Lung (tissue), 12 donors: ENCODE measurements around the gene MARCHF10. TPM values are rescaled to one million over a fixed set of nuclear protein-coding genes. Genes with fewer than 3 reads are reported as not detected.

Source experiments
- ATAC-seq: fragments of 200-7000 bp; cut with Tn5 transposase; one replicate; pipeline ENCODE4 v1.9.1; 2020; ENCODE audit warnings: moderate number of reproducible peaks; ENCODE audit not compliant: insufficient read depth, low FRiP score
- DNase-seq, 3 donors: peaks; one replicate each; pipeline ENCODE4 v3.0.0-alpha.2; 2013 to 2017
- H3K27ac ChIP-seq, 2 donors: one replicate each; pipeline ENCODE4 v1.5.1; 2013; ENCODE audit warnings: mild to moderate bottlenecking in 2 of 2, moderate library complexity in 2 of 2, control low read depth in 1 of 2, inconsistent platforms in 1 of 2, low read depth in 1 of 2, low read length in 1 of 2
- H3K27me3 ChIP-seq, 3 donors: one replicate each; pipeline ENCODE4 v1.5.1; 2013; ENCODE audit warnings: low read length in 2 of 3; ENCODE audit not compliant: control insufficient read depth in 3 of 3, insufficient read depth in 3 of 3
- H3K36me3 ChIP-seq, 4 donors: one replicate each; pipeline ENCODE4 v1.5.1; 2013; ENCODE audit warnings: low read length in 4 of 4, mild to moderate bottlenecking in 1 of 4, moderate library complexity in 1 of 4; ENCODE audit not compliant: control insufficient read depth in 4 of 4, insufficient read depth in 4 of 4
- H3K4me1 ChIP-seq, 5 donors: one replicate each; pipeline ENCODE4 v1.5.1; 2013; ENCODE audit warnings: low read length in 5 of 5, mild to moderate bottlenecking in 2 of 5, moderate library complexity in 1 of 5; ENCODE audit not compliant: control insufficient read depth in 5 of 5, insufficient read depth in 5 of 5
- H3K4me3 ChIP-seq: one replicate; pipeline ENCODE4 v1.5.1; 2013; ENCODE audit warnings: mild to moderate bottlenecking, control low read depth, moderate library complexity
- H3K9ac ChIP-seq, 2 donors: one replicate each; pipeline ENCODE4 v1.5.1; 2013; ENCODE audit warnings: low read length in 2 of 2, control low read depth in 1 of 2; ENCODE audit not compliant: insufficient read depth in 1 of 2
- H3K9me3 ChIP-seq, 4 donors: one replicate each; pipeline ENCODE4 v1.5.1; 2013; ENCODE audit warnings: low read length in 3 of 4, mild to moderate bottlenecking in 1 of 4, moderate library complexity in 1 of 4; ENCODE audit not compliant: control insufficient read depth in 4 of 4, insufficient read depth in 3 of 4
- WGBS, 2 donors: extraction: QIAGEN DNeasy Blood & Tissue Kit; methylation state at CpG; one replicate each; pipeline ENCODE4 v1.1.7; 2013; 5-methylcytosine and 5-hydroxymethylcytosine counted together
- polyA plus RNA-seq, 2 donors: library from polyadenylated mRNA; stranded (reverse); fragments of 200-250 nt; gene quantifications; one replicate each; pipeline ENCODE4 v1.2.1, GENCODE V29; 2013
- total RNA-seq, 2 donors: library from RNA; depleted of rRNA in 1 of 2; stranded (reverse); fragments of >200 nt in 1 of 2; gene quantifications; one replicate each; pipeline ENCODE4 v1.2.1, GENCODE V29; 2014 to 2021
- TF ChIP-seq, protein P1 (sequence below): IDR thresholded peaks from 2 replicates; pipeline ENCODE4 v1.5.1; 2012; ENCODE audit warnings: mild to moderate bottlenecking; ENCODE audit errors: control extremely low read depth, extremely low read depth
- donor health status: control.
- donor health status: control.
- donor health status: Bipolar disorder and iron deficiency.
- donor health status: healthy.
- donor health status: DM: yes; HTN: yes; CAD: no.

The MARCHF10 gene
- total and polyA plus RNA-seq, 4 donors = 3.1 to 13.8 (median 7.5) TPM

GRCh38 chr17:62688398-62689160 lies 119.5 kb downstream of the MARCHF10 start:
- Histone ChIP-seq H3K9ac (no peak overlapping the region), H3K9me3 (no peaks in the 10 kb centered on the region), H3K27me3 (no peaks in the 10 kb centered on the region), H3K27ac (peak overlapping the region in 1 of 2 donors; percentile 6), H3K4me3 (no peak overlapping the region), H3K4me1 (no peaks in the 10 kb centered on the region), H3K36me3 (peaks cover 0 to 51% (median 14%) of the 10 kb centered on the region in 4 donors)
- no peak for DNase-seq
- TF ChIP-seq, protein P1, sequence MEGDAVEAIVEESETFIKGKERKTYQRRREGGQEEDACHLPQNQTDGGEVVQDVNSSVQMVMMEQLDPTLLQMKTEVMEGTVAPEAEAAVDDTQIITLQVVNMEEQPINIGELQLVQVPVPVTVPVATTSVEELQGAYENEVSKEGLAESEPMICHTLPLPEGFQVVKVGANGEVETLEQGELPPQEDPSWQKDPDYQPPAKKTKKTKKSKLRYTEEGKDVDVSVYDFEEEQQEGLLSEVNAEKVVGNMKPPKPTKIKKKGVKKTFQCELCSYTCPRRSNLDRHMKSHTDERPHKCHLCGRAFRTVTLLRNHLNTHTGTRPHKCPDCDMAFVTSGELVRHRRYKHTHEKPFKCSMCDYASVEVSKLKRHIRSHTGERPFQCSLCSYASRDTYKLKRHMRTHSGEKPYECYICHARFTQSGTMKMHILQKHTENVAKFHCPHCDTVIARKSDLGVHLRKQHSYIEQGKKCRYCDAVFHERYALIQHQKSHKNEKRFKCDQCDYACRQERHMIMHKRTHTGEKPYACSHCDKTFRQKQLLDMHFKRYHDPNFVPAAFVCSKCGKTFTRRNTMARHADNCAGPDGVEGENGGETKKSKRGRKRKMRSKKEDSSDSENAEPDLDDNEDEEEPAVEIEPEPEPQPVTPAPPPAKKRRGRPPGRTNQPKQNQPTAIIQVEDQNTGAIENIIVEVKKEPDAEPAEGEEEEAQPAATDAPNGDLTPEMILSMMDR = no peak
- ATAC-seq = no peak
- WGBS, 2 donors = 79 to 87% methylated on average over 11 of the region's 11 CpGs

DNA sequence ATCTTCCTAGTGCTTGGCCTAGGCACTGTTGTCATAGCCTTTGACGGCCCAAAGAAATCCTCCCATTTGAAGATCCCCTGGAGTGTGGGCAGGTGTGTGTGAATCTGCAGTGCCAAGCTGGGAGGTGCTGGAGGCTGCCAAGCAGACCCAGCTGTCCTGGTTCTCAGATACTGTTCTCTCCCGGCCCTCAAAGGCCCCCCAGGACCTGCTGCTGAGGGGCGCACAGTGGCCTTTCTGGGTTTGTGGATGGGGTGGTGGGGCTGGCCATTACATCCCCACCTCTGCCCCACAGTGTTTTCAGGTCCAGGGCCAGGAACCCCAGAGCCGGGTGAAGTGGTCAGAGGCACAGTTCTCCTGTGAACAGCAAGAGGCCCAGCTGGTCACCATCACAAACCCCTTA lies 120.1 kb downstream of the MARCHF10 start:
- no peaks in the 10 kb centered on the region for H3K27me3 ChIP-seq
- no peak for DNase-seq
- no peak overlapping the region for H3K27ac ChIP-seq
- H3K36me3 ChIP-seq = peaks cover 0 to 47% (median 15%) of the 10 kb centered on the region in 4 donors
- TF ChIP-seq, protein P1 = no peak
- H3K4me1 ChIP-seq = no peaks in the 10 kb centered on the region
- WGBS, 2 donors = 97 to 100% methylated on average over 4 of the region's 4 CpGs
- H3K9me3 ChIP-seq = no peaks in the 10 kb centered on the region
- H3K4me3 ChIP-seq = no peak overlapping the region
- H3K9ac ChIP-seq = no peak overlapping the region
- no peak for ATAC-seq

DNA sequence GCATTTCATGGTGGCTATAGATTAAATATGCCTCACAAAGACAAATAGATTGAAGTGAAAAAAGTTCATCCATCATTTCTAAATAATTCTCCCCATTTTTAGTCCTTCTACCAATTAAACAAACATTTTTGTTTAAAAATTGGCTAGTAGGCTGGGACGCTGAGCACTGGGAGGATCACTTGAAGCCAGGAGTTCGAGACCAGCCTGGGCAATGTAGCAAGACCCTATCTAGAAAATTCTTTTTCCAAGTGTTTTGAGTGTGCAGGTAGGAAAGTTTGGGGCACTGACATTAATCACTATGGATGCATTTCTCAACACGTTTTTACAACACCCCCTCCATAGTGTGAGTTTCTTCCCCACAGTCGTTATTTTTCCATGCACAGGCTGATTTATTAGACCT lies 123.9 kb downstream of the MARCHF10 start:
- no peak overlapping the region for H3K9ac ChIP-seq
- no peaks in the 10 kb centered on the region for H3K27me3 ChIP-seq
- no peaks in the 10 kb centered on the region for H3K9me3 ChIP-seq
- WGBS, 2 donors = 91 to 96% methylated on average over 4 of the region's 4 CpGs
- H3K27ac ChIP-seq = no peak overlapping the region
- ATAC-seq = no peak
- peaks cover 0 to 35% (median 16%) of the 10 kb centered on the region in 4 donors for H3K36me3 ChIP-seq
- H3K4me1 ChIP-seq = no peaks in the 10 kb centered on the region
- no peak for DNase-seq
- TF ChIP-seq, protein P1 = no peak
- no peak overlapping the region for H3K4me3 ChIP-seq

- H3K9ac ChIP-seq = no peak overlapping the region
- H3K4me3 ChIP-seq = no peak overlapping the region
- H3K9me3 ChIP-seq = no peaks in the 10 kb centered on the region
- H3K4me1 ChIP-seq = no peaks in the 10 kb centered on the region
- no peaks in the 10 kb centered on the region for H3K27me3 ChIP-seq
- no peak overlapping the region for H3K27ac ChIP-seq
- 96% methylated on average over 8 of the region's 8 CpGs for WGBS, 2 donors
- DNase-seq (no peak), ATAC-seq (no peak)
- H3K36me3 ChIP-seq = peaks cover 0 to 32% (median 11%) of the 10 kb centered on the region in 4 donors
- TF ChIP-seq, protein P1 = no peak
These were observed 126.2 kb downstream of the MARCHF10 start for GRCh38 chr17:62681939-62682381.
